Sigmoid colon (tissue), 7 donors: ENCODE data around the gene CCDC169. TPM values are rescaled to one million over a fixed set of nuclear protein-coding genes. Genes with fewer than 3 reads are reported as not detected.

Experiments
- DNase-seq: peaks from one replicate; pipeline ENCODE4 v3.0.0-alpha.2; 2019
- H3K27ac ChIP-seq, 4 donors: fragments of 200-600 bp; sonication (generic); one replicate each; pipeline ENCODE4 v1.5.1; 2016 to 2019; ENCODE audit warnings: mild to moderate bottlenecking in 1 of 4
- H3K27me3 ChIP-seq, 3 donors: fragments of 200-600 bp; sonication (generic); one replicate each; pipeline ENCODE4 v1.5.1; 2019; ENCODE audit warnings: mild to moderate bottlenecking in 1 of 3
- H3K36me3 ChIP-seq, 4 donors: fragments of 200-600 bp; sonication (generic); one replicate each; pipeline ENCODE4 v1.5.1; 2016 to 2019
- H3K4me1 ChIP-seq, 4 donors: fragments of 200-600 bp; sonication (generic); one replicate each; pipeline ENCODE4 v1.5.1; 2017 to 2019
- H3K4me3 ChIP-seq, 4 donors: fragments of 200-600 bp; sonication (generic); one replicate each; pipeline ENCODE4 v1.5.1; 2017 to 2019; ENCODE audit warnings: mild to moderate bottlenecking in 2 of 4, moderate library complexity in 1 of 4
- H3K9me3 ChIP-seq, 4 donors: fragments of 200-600 bp in 3 of 4; sonication (generic) in 3 of 4; one replicate each; pipeline versions ENCODE4 v1.5.1 to v1.6.1; 2013 to 2019
- CTCF ChIP-seq, 4 experiments: fragments of 450-650 bp in 3 of 4; fragments of 200-600 bp in 1 of 4; IDR thresholded peaks; one replicate each; pipeline ENCODE4 v1.5.1; 2016 to 2019; ENCODE audit warnings: antibody characterized with exemption in 4 of 4, mild to moderate bottlenecking in 3 of 4, moderate library complexity in 2 of 4
- EP300 ChIP-seq, 4 donors: sonication (generic); formaldehyde crosslinking; IDR thresholded peaks; one replicate each; pipeline ENCODE4 v1.6.1; 2017; ENCODE audit warnings: antibody characterized with exemption in 4 of 4
- POLR2A ChIP-seq, 2 donors: fragments of 450-650 bp; IDR thresholded peaks; one replicate each; pipeline ENCODE4 v1.6.1; 2016; ENCODE audit warnings: antibody characterized with exemption in 2 of 2, mild to moderate bottlenecking in 2 of 2, moderate library complexity in 2 of 2
- POLR2AphosphoS5 ChIP-seq, 4 donors: sonication (generic); formaldehyde crosslinking; IDR thresholded peaks; one replicate each; pipeline ENCODE4 v1.6.1; 2017; ENCODE audit warnings: antibody characterized with exemption in 4 of 4
- WGBS, 2 donors: extraction: QIAGEN DNeasy Blood & Tissue Kit; methylation state at CpG; one replicate each; pipeline ENCODE4 v1.1.7; 2013; 5-methylcytosine and 5-hydroxymethylcytosine counted together
- intact Hi-C: fragments of 100-400 bp; cut with DNase I; formaldehyde crosslinking; loops from one replicate; pipeline ENCODE4 v1.15.1; 2023
- polyA plus RNA-seq, 3 donors: library from polyadenylated mRNA; stranded (reverse); fragments of 200-250 nt; gene quantifications; one replicate each; pipeline ENCODE4 v1.2.3, GENCODE V29; 2013
- total RNA-seq, 4 donors: library from RNA; depleted of rRNA; stranded (reverse); fragments of >200 nt; gene quantifications; one replicate each; pipeline ENCODE4 v1.1.0, GENCODE V29; 2016
- donor health status: healthy with polysubstance abuse.
- donor health status: Bipolar disorder and iron deficiency.
- donor health status: healthy.

The CCDC169 gene
- total and polyA plus RNA-seq, 7 donors: 0.42 to 12.5 (median 3.0) TPM; not detected in 2

- intact Hi-C loops: loop anchor here (5.0 kb wide), 2 partner anchors 114 to 454 kb away; no protein-coding TSS in a partner anchor
- DNase-seq: no peak
- Histone ChIP-seq H3K27ac (no peak overlapping the region), H3K4me1 (peaks cover 0 to 22% (median 14%) of the 10 kb centered on the region in 4 donors), H3K36me3 (no peaks in the 10 kb centered on the region), H3K4me3 (no peak overlapping the region), H3K27me3 (no peaks in the 10 kb centered on the region), H3K9me3 (no peaks in the 10 kb centered on the region)
- WGBS, 2 donors: 48 to 57% methylated on average over 6 of the region's 6 CpGs
- TF ChIP-seq CTCF (IDR thresholded peaks at IDR 0.05): peak; percentile 60 to 86 (median 70)
- TF ChIP-seq POLR2A (IDR thresholded peaks at IDR 0.05): no peak
Observed at GRCh38 chr13:36282821-36283432, 14.7 kb downstream of the CCDC169 start.

GRCh38 chr13:36275190-36276002 lies 22.2 kb downstream of the CCDC169 start:
- no peaks in the 10 kb centered on the region for H3K9me3 ChIP-seq
- no peaks in the 10 kb centered on the region for H3K27me3 ChIP-seq
- H3K4me1 ChIP-seq: no peaks in the 10 kb centered on the region
- no peak for DNase-seq
- WGBS, 2 donors: 77 to 82% methylated on average over 3 of the region's 3 CpGs
- no peaks in the 10 kb centered on the region for H3K36me3 ChIP-seq
- no peak overlapping the region for H3K27ac ChIP-seq
- H3K4me3 ChIP-seq: no peak overlapping the region
- TF ChIP-seq CTCF (IDR thresholded peaks at IDR 0.05) (peak; percentile 24 to 67 (median 52)), POLR2A (IDR thresholded peaks at IDR 0.05) (no peak), EP300 (IDR thresholded peaks at IDR 0.05) (no peak)
- intact Hi-C loops: loop anchor here (1.0 kb wide), 1 partner anchor 297 kb away; no protein-coding TSS in a partner anchor

GRCh38 chr13:36273431-36273830 lies 24.2 kb downstream of the CCDC169 start:
- Histone ChIP-seq H3K27ac (no peak overlapping the region), H3K36me3 (no peaks in the 10 kb centered on the region), H3K4me3 (no peak overlapping the region), H3K27me3 (no peaks in the 10 kb centered on the region), H3K9me3 (no peaks in the 10 kb centered on the region), H3K4me1 (no peaks in the 10 kb centered on the region)
- DNase-seq: no peak
- 91 to 94% methylated on average over 2 of the region's 2 CpGs for WGBS, 2 donors
- no peak for TF ChIP-seq POLR2AphosphoS5 (IDR thresholded peaks at IDR 0.05)
- TF ChIP-seq EP300 (IDR thresholded peaks at IDR 0.05): no peak
- TF ChIP-seq POLR2A (IDR thresholded peaks at IDR 0.05): no peak
- no peak for TF ChIP-seq CTCF (IDR thresholded peaks at IDR 0.05)
- intact Hi-C loops: no loop called here

- Histone ChIP-seq H3K36me3 (no peaks in the 10 kb centered on the region), H3K4me3 (no peak overlapping the region), H3K4me1 (no peaks in the 10 kb centered on the region), H3K27ac (no peak overlapping the region), H3K9me3 (no peaks in the 10 kb centered on the region), H3K27me3 (no peaks in the 10 kb centered on the region)
- DNase-seq: no peak
- TF ChIP-seq CTCF (IDR thresholded peaks at IDR 0.05) (no peak), EP300 (IDR thresholded peaks at IDR 0.05) (no peak), POLR2A (IDR thresholded peaks at IDR 0.05) (no peak), POLR2AphosphoS5 (IDR thresholded peaks at IDR 0.05) (no peak)
- intact Hi-C loops: no loop called here
Observed at GRCh38 chr13:36261976-36262375, 35.6 kb downstream of the CCDC169 start.
